Panc1 (cell line): ENCODE results near the gene KCNAB1. TPM values are rescaled to one million over a fixed set of nuclear protein-coding genes. Genes with fewer than 3 reads are reported as not detected.

Experiments used
- ATAC-seq: fragments of 200-7000 bp; cut with Tn5 transposase; 2 replicates; pipeline ENCODE4 v1.9.1; 2020; ENCODE audit warnings: mild to moderate bottlenecking, moderate library complexity
- BruUV-seq: library from RNA; stranded (reverse); fragments of 400-500 nt; replicated peaks from 2 replicates; lab custom pipeline; 2021; lab: Mats Ljungman, UMichigan
- CTCF ChIA-PET: fragments of 300-600 bp; sonication (Branson Sonifier 250); formaldehyde crosslinking; loops from one replicate; lab custom pipeline; 2022; ENCODE audit warnings: antibody characterized with exemption; lab: Charles Lee
- POLR2A ChIA-PET: fragments of 300-600 bp; sonication (Branson Sonifier 250); formaldehyde crosslinking; loops from one replicate; lab custom pipeline; 2022; ENCODE audit warnings: antibody characterized with exemption; lab: Charles Lee
- DNase-seq: peaks from one replicate; pipeline ENCODE4 v3.0.0-alpha.2; 2010; ENCODE audit warnings: low read depth, low spot score
- H3K27ac ChIP-seq: 2 replicates; pipeline ENCODE4 v1.5.1; 2011; ENCODE audit warnings: mild to moderate bottlenecking, low read length, inconsistent platforms
- H3K27me3 ChIP-seq: fragments of 200-500 bp; sonication (Bioruptor generic); 2 replicates; pipeline ENCODE4 v1.6.0; 2014; ENCODE audit warnings: low read length, inconsistent platforms; ENCODE audit not compliant: control insufficient read depth, insufficient read depth
- H3K36me3 ChIP-seq: fragments of 200-500 bp; sonication (Bioruptor generic); 2 replicates; pipeline ENCODE4 v1.5.1; 2014; ENCODE audit warnings: inconsistent platforms, mild to moderate bottlenecking, low read length, moderate library complexity; ENCODE audit not compliant: control insufficient read depth, insufficient read depth
- H3K4me1 ChIP-seq: 2 replicates; pipeline ENCODE4 v1.5.1; 2011; ENCODE audit warnings: inconsistent platforms, mild to moderate bottlenecking, low read length, moderate library complexity; ENCODE audit not compliant: control insufficient read depth, insufficient read depth
- H3K4me3 ChIP-seq, 2 experiments: 2 replicates each; pipeline ENCODE4 v1.5.1; 2011 to 2012; ENCODE audit warnings: low read depth in 2 of 2, low read length in 2 of 2, mild to moderate bottlenecking in 2 of 2, inconsistent platforms in 1 of 2, moderate library complexity in 1 of 2
- H3K9me3 ChIP-seq: fragments of 200-500 bp; sonication (Bioruptor generic); 2 replicates; pipeline ENCODE4 v1.5.1; 2014; ENCODE audit warnings: low read depth, mild to moderate bottlenecking, inconsistent platforms, low read length, moderate library complexity; ENCODE audit not compliant: control insufficient read depth, insufficient read depth
- POLR2AphosphoS5 ChIP-seq: IDR thresholded peaks from 2 replicates; pipeline ENCODE4 v1.6.1; 2012; ENCODE audit warnings: mild to moderate bottlenecking, low read depth, low read length, moderate library complexity
- SIN3A ChIP-seq: IDR thresholded peaks from 2 replicates; pipeline ENCODE4 v1.6.1; 2012; ENCODE audit warnings: low read depth, mild to moderate bottlenecking, low read length, moderate library complexity, borderline replicate concordance; ENCODE audit not compliant: insufficient read depth
- TCF7L2 ChIP-seq: IDR thresholded peaks from 2 replicates; pipeline ENCODE4 v1.6.1; 2011; ENCODE audit warnings: mild to moderate bottlenecking, low read depth, low read length, inconsistent platforms
- in situ Hi-C: cut with HindIII; loops from 2 replicates; pipeline ENCODE4 v1.10.0; 2016; ENCODE audit warnings: low sequenced_read_pairs, low pct_unique_long_range_greater_than_20kb
- intact Hi-C: fragments of 100-400 bp; cut with micrococcal nuclease; formaldehyde crosslinking; loops from one replicate; pipeline ENCODE4 v1.10.0; 2022; ENCODE audit not compliant: unreplicated experiment
- total RNA-seq: library from RNA; stranded (reverse); gene quantifications from one replicate; pipeline ENCODE4 v1.2.1, GENCODE V29; 2021; ENCODE audit not compliant: unreplicated experiment
- TF ChIP-seq, protein P1 (sequence below): fragments of 450-650 bp; IDR thresholded peaks from 2 replicates; pipeline ENCODE4 v1.5.1; 2017; ENCODE audit warnings: mild to moderate bottlenecking
- TF ChIP-seq, protein P2 (sequence below), 2 experiments: IDR thresholded peaks; 2 replicates each; pipeline ENCODE4 v1.6.1; 2011 to 2012; ENCODE audit warnings: low read depth in 2 of 2, control low read depth in 1 of 2, low read length in 1 of 2, mild to moderate bottlenecking in 1 of 2, moderate library complexity in 1 of 2; ENCODE audit not compliant: insufficient read depth in 1 of 2

Gene KCNAB1
- total RNA-seq, 1 experiment from 2014 or later: not detected

DNA sequence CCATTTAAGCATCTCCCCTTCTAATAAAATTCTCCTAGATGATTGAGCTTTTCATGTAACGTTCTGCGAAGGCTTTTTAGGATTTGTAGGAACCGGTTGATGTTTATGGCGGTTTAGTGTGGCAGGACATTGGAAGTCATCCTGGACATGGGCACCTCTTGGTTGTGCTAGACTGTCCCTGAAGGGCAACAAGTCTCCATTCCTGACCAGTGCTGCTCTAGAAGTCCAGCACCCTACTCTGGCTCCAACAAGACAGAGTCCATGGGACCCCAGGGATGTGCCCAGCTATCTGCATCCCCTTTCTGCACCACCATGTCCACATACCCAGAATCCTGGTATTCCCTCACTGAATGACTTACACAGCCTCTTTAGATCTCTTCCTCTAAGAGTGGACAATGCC, 46.4 kb downstream of the KCNAB1 start:
- no TSS peak for BruUV-seq
- Histone ChIP-seq H3K27ac (no peak overlapping the region), H3K36me3 (no peaks in the 10 kb centered on the region; the same call in 1 of the 2 replicates), H3K9me3 (no peaks in the 10 kb centered on the region), H3K4me1 (no peaks in the 10 kb centered on the region), H3K27me3 (peaks cover 18% of the 10 kb centered on the region), H3K4me3 (no peak overlapping the region)
- TF ChIP-seq, protein P1, sequence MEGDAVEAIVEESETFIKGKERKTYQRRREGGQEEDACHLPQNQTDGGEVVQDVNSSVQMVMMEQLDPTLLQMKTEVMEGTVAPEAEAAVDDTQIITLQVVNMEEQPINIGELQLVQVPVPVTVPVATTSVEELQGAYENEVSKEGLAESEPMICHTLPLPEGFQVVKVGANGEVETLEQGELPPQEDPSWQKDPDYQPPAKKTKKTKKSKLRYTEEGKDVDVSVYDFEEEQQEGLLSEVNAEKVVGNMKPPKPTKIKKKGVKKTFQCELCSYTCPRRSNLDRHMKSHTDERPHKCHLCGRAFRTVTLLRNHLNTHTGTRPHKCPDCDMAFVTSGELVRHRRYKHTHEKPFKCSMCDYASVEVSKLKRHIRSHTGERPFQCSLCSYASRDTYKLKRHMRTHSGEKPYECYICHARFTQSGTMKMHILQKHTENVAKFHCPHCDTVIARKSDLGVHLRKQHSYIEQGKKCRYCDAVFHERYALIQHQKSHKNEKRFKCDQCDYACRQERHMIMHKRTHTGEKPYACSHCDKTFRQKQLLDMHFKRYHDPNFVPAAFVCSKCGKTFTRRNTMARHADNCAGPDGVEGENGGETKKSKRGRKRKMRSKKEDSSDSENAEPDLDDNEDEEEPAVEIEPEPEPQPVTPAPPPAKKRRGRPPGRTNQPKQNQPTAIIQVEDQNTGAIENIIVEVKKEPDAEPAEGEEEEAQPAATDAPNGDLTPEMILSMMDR: no peak
- TF ChIP-seq TCF7L2 (no peak), POLR2AphosphoS5 (no peak), SIN3A (no peak)
- TF ChIP-seq, protein P2, sequence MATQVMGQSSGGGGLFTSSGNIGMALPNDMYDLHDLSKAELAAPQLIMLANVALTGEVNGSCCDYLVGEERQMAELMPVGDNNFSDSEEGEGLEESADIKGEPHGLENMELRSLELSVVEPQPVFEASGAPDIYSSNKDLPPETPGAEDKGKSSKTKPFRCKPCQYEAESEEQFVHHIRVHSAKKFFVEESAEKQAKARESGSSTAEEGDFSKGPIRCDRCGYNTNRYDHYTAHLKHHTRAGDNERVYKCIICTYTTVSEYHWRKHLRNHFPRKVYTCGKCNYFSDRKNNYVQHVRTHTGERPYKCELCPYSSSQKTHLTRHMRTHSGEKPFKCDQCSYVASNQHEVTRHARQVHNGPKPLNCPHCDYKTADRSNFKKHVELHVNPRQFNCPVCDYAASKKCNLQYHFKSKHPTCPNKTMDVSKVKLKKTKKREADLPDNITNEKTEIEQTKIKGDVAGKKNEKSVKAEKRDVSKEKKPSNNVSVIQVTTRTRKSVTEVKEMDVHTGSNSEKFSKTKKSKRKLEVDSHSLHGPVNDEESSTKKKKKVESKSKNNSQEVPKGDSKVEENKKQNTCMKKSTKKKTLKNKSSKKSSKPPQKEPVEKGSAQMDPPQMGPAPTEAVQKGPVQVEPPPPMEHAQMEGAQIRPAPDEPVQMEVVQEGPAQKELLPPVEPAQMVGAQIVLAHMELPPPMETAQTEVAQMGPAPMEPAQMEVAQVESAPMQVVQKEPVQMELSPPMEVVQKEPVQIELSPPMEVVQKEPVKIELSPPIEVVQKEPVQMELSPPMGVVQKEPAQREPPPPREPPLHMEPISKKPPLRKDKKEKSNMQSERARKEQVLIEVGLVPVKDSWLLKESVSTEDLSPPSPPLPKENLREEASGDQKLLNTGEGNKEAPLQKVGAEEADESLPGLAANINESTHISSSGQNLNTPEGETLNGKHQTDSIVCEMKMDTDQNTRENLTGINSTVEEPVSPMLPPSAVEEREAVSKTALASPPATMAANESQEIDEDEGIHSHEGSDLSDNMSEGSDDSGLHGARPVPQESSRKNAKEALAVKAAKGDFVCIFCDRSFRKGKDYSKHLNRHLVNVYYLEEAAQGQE (IDR thresholded peaks at IDR 0.05; ENCODE audit: insufficient read depth in 1 of 2, low read depth in 2 of 2, low read length in 1 of 2): no peak
- ATAC-seq (no peak), DNase-seq (no peak)
- CTCF ChIA-PET: no interaction called here
- intact Hi-C loops (no loop called here), in situ Hi-C loops (no loop called here)
- POLR2A ChIA-PET: no interaction called here

DNA sequence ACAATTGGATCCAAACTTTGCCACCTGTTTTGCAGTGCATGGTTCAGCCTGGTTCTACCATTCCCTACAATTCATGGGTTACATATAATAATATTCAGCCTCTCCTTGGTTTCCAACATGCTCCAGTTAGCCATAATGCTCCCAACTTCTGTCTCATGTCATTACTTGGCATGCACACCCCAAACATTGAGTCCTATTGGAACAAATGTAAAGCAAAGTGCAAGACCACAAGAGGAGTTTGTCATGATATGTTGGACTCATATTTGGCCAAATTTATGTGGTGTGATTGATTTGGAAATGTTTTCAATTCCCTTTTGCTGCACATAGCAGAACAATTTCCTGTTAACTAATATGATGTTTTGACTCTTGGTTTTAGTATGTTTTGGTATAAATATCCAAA, 50.2 kb downstream of the KCNAB1 start:
- no peak for ATAC-seq
- in situ Hi-C loops (no loop called here), intact Hi-C loops (loop anchor here (5.0 kb wide), 1 partner anchor 337 kb away; no protein-coding TSS in a partner anchor)
- CTCF ChIA-PET: no interaction called here
- no peaks in the 10 kb centered on the region; the same call in 1 of the 2 replicates for H3K36me3 ChIP-seq
- H3K9me3 ChIP-seq: no peaks in the 10 kb centered on the region
- H3K4me3 ChIP-seq: no peak overlapping the region
- TF ChIP-seq, protein P1: no peak
- TF ChIP-seq, protein P2 (IDR thresholded peaks at IDR 0.05; ENCODE audit: insufficient read depth in 1 of 2, low read depth in 2 of 2, low read length in 1 of 2): no peak
- TF ChIP-seq SIN3A: no peak
- TF ChIP-seq POLR2AphosphoS5: no peak
- TF ChIP-seq TCF7L2: no peak
- H3K27me3 ChIP-seq: peaks cover 8% of the 10 kb centered on the region
- no peaks in the 10 kb centered on the region for H3K4me1 ChIP-seq
- POLR2A ChIA-PET: no interaction called here
- H3K27ac ChIP-seq: no peak overlapping the region
- no TSS peak for BruUV-seq
- DNase-seq: no peak
